ENCODE measurements around the gene NAMPT.

Gene NAMPT

DNA sequence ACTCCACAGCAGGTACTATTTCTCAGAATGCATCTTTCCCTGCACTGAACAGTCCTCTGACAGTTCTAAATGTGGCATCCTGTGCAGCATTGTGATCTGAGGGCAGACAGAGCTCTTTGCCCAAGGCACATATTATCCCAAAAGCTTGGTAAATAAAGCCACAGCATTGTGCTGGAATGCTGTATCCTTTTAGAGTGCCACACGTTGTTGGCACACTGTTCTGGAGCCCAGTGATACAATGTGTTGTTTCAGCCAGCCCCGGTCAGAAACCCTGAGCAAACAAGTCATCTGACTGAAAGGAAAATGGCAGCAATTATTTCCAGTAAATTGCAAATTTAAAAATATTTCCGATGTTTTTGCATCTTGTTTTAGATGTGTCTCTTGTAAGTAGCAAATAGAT is 45.4 kb downstream of the NAMPT start:
- TF ChIP-seq, protein P1, sequence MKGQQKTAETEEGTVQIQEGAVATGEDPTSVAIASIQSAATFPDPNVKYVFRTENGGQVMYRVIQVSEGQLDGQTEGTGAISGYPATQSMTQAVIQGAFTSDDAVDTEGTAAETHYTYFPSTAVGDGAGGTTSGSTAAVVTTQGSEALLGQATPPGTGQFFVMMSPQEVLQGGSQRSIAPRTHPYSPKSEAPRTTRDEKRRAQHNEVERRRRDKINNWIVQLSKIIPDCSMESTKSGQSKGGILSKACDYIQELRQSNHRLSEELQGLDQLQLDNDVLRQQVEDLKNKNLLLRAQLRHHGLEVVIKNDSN (IDR thresholded peaks at IDR 0.05) = no peak

DNA sequence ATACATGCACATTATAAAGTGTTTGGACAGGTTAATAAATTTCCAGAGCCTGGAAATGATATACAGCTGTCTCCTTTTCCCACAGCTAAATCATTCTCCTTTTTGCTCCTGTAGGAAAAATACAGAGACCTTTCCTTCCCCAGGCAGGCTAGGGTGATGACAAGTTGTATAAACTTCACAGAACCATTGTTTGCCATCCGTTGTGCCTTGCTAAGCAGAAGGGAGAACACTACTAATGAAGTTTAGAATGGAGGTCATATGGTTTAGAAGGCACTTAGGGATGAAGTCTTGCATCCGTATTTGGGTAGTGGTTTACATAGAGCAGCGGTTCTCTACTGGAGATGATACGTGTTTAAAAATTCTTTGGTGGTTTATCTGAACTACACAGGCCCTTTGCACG is 46.0 kb downstream of the NAMPT start:
- TF ChIP-seq, protein P2, sequence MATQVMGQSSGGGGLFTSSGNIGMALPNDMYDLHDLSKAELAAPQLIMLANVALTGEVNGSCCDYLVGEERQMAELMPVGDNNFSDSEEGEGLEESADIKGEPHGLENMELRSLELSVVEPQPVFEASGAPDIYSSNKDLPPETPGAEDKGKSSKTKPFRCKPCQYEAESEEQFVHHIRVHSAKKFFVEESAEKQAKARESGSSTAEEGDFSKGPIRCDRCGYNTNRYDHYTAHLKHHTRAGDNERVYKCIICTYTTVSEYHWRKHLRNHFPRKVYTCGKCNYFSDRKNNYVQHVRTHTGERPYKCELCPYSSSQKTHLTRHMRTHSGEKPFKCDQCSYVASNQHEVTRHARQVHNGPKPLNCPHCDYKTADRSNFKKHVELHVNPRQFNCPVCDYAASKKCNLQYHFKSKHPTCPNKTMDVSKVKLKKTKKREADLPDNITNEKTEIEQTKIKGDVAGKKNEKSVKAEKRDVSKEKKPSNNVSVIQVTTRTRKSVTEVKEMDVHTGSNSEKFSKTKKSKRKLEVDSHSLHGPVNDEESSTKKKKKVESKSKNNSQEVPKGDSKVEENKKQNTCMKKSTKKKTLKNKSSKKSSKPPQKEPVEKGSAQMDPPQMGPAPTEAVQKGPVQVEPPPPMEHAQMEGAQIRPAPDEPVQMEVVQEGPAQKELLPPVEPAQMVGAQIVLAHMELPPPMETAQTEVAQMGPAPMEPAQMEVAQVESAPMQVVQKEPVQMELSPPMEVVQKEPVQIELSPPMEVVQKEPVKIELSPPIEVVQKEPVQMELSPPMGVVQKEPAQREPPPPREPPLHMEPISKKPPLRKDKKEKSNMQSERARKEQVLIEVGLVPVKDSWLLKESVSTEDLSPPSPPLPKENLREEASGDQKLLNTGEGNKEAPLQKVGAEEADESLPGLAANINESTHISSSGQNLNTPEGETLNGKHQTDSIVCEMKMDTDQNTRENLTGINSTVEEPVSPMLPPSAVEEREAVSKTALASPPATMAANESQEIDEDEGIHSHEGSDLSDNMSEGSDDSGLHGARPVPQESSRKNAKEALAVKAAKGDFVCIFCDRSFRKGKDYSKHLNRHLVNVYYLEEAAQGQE (IDR thresholded peaks at IDR 0.05; ENCODE audit: low read depth) = no peak
- TF ChIP-seq RAD21 (IDR thresholded peaks at IDR 0.05; ENCODE audit: low read depth) (no peak), EGR1 (IDR thresholded peaks at IDR 0.05) (no peak), CREB1 (IDR thresholded peaks at IDR 0.05; ENCODE audit: low read depth) (no peak), TCF12 (IDR thresholded peaks at IDR 0.05; ENCODE audit: low read depth) (no peak)

DNA sequence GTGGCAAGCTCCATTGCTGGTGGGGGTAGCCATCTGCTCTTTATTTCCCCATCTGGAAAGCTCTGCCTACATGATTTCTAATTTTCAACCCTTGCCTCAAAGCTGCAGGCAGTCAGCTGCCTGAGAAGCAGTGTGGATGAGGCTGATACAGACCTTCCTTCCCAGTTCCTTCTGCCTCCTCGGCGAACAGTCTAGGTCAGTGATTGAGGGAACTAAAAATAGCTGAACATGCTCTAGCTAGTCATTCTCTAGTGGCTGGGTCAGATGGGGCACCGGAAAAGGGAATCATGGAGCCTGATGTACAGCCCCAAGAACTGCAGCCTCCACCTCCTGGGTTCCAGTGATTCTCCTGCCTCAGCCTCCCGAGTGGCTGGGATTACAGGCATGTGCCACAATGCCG is 48.7 kb downstream of the NAMPT start:
- TF ChIP-seq YY1 (IDR thresholded peaks at IDR 0.05; ENCODE audit: low read depth) (no peak), TEAD4 (IDR thresholded peaks at IDR 0.05) (no peak), CREB1 (IDR thresholded peaks at IDR 0.05; ENCODE audit: low read depth) (no peak), EGR1 (IDR thresholded peaks at IDR 0.05) (no peak), FOXM1 (IDR thresholded peaks at IDR 0.05; ENCODE audit: borderline replicate concordance, low read depth) (no peak), CEBPB (IDR thresholded peaks at IDR 0.05) (no peak), ZBTB7A (IDR thresholded peaks at IDR 0.05; ENCODE audit: low read depth) (no peak), TCF12 (IDR thresholded peaks at IDR 0.05; ENCODE audit: low read depth) (no peak), EP300 (IDR thresholded peaks at IDR 0.05; ENCODE audit: borderline replicate concordance) (no peak), TAF1 (IDR thresholded peaks at IDR 0.05; ENCODE audit: low read depth) (no peak), NFIC (IDR thresholded peaks at IDR 0.05) (no peak), RAD21 (IDR thresholded peaks at IDR 0.05; ENCODE audit: low read depth) (no peak)
- TF ChIP-seq, protein P2 (IDR thresholded peaks at IDR 0.05; ENCODE audit: low read depth) = no peak
- TF ChIP-seq, protein P3, sequence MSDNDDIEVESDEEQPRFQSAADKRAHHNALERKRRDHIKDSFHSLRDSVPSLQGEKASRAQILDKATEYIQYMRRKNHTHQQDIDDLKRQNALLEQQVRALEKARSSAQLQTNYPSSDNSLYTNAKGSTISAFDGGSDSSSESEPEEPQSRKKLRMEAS (IDR thresholded peaks at IDR 0.05) = no peak
- TF ChIP-seq, protein P1 (IDR thresholded peaks at IDR 0.05) = no peak

DNA sequence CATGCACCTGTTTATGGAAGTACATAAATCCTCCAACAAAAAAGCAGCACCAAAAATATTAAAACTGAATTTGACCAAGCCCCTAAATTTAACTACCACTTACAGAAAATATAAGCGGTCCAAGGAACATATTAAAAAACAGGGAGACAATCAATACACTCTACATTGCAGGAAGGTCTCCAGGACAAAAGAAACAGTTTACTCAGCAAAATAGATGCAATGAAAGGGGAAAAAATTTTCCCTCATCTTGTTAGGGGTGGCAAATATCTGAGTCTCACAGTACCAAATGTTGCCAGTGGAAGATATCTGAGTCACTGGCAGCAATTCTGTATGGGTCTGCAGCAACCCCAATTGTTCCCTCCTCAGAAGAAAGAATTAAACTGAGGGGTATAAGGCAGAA is 50.4 kb downstream of the NAMPT start:
- no peak for TF ChIP-seq FOXM1 (IDR thresholded peaks at IDR 0.05; ENCODE audit: borderline replicate concordance, low read depth)
- no peak for TF ChIP-seq CREB1 (IDR thresholded peaks at IDR 0.05; ENCODE audit: low read depth)
- no peak for TF ChIP-seq ZBTB7A (IDR thresholded peaks at IDR 0.05; ENCODE audit: low read depth)

DNA sequence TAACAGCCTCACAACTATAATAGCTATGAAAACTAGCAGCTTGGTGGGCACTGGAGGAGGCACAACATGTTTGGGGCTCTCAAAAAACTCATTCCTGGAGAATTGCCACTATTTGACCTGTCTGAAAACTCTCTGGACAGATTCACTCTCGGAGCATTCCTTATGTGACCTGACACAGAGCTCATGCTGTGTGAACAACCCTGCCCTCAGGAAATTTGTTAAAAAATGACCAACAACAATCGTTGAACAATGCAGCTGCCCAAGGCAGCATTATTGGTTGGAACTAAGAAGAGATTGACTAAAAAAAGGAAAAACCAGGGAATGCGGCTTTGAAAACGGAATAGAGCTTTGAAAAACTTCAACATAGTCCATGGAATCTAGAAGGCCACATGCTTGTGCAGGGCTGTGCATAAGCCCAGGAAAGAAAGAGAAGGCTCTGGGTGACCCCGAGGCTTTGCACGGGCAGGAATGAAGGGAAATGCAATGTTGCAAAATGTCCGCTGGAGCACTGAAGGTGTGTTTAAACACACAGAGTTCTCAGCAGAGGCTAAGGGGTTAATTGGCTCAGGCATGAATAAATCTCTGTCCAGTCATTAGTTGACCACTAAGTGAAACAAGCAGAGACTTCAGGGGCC is 52.8 kb downstream of the NAMPT start:
- TF ChIP-seq EGR1 (IDR thresholded peaks at IDR 0.05) = no peak
- TF ChIP-seq RAD21 (IDR thresholded peaks at IDR 0.05; ENCODE audit: low read depth) = no peak
- no peak for TF ChIP-seq YY1 (IDR thresholded peaks at IDR 0.05; ENCODE audit: low read depth)
- TF ChIP-seq CEBPB (IDR thresholded peaks at IDR 0.05) = no peak

DNA sequence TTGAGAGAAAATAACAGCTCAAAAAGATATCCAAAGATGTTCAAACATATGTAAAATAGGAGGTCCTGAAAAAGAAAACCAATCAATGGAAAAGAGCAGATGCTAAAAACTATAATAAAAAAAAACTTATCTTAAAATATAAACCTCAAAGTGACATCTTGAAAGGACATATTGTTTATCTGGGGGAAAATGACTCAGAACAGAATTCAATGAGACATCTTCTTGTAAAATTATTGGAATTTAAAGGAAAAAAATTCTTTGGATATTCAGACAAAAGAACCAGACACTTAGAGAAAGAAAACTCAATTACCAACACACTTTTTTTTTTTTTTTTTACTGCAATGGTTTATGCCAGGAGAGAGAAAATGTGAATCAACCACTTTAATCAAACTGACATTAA is 58.9 kb downstream of the NAMPT start:
- TF ChIP-seq RAD21 (IDR thresholded peaks at IDR 0.05; ENCODE audit: low read depth) (no peak), EGR1 (IDR thresholded peaks at IDR 0.05) (no peak), TAF1 (IDR thresholded peaks at IDR 0.05; ENCODE audit: low read depth) (no peak), TCF12 (IDR thresholded peaks at IDR 0.05; ENCODE audit: low read depth) (no peak), EP300 (IDR thresholded peaks at IDR 0.05; ENCODE audit: borderline replicate concordance) (no peak), ZBTB7A (IDR thresholded peaks at IDR 0.05; ENCODE audit: low read depth) (no peak), NFIC (IDR thresholded peaks at IDR 0.05) (no peak), CEBPB (IDR thresholded peaks at IDR 0.05) (no peak), CREB1 (IDR thresholded peaks at IDR 0.05; ENCODE audit: low read depth) (no peak), TEAD4 (IDR thresholded peaks at IDR 0.05) (no peak), YY1 (IDR thresholded peaks at IDR 0.05; ENCODE audit: low read depth) (no peak)
- TF ChIP-seq, protein P2 (IDR thresholded peaks at IDR 0.05; ENCODE audit: low read depth) = no peak
- TF ChIP-seq, protein P3 (IDR thresholded peaks at IDR 0.05) = no peak
